ENCODE results near the gene SLC9A9.

DNA sequence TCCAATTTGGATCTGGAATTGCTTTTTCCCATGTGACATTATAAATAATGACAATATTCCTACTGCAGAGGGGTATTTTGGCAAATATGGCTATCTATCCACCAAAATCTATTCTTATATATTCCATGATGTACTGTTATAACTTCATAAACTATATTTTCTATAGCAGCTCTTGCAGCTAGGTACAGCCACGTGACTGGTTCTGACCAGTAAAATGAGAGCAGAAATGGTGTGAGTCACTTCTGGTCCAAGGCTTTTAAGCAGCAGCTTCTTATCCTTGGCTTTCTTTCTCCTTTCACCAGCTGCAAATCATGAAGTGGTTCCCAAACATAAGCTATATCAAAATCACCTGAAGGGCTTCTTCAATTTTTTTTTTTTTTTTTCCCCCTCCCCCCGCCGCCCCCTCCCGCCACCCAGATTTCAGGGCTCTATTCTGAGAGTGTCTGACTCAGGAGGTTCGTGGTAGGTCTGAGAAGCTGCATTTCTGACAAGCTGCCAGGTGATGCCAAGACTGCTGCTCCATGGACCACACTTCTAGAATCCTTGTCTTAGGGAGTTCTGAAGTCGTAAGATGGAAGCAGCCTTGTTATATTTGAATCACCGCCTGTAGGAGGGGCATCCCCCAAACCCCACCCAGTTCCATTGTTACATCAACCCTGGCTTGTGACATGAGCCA is 371.2 kb downstream of the SLC9A9 start:
- TF ChIP-seq, protein P1, sequence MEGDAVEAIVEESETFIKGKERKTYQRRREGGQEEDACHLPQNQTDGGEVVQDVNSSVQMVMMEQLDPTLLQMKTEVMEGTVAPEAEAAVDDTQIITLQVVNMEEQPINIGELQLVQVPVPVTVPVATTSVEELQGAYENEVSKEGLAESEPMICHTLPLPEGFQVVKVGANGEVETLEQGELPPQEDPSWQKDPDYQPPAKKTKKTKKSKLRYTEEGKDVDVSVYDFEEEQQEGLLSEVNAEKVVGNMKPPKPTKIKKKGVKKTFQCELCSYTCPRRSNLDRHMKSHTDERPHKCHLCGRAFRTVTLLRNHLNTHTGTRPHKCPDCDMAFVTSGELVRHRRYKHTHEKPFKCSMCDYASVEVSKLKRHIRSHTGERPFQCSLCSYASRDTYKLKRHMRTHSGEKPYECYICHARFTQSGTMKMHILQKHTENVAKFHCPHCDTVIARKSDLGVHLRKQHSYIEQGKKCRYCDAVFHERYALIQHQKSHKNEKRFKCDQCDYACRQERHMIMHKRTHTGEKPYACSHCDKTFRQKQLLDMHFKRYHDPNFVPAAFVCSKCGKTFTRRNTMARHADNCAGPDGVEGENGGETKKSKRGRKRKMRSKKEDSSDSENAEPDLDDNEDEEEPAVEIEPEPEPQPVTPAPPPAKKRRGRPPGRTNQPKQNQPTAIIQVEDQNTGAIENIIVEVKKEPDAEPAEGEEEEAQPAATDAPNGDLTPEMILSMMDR (IDR thresholded peaks at IDR 0.05; ENCODE audit: low read depth, low read length, missing input control): no peak
- TF ChIP-seq FOXA1 (IDR thresholded peaks at IDR 0.05) (no peak), ATF3 (IDR thresholded peaks at IDR 0.05) (no peak), RAD21 (IDR thresholded peaks at IDR 0.05) (no peak), REST (IDR thresholded peaks at IDR 0.05) (no peak), EGR1 (IDR thresholded peaks at IDR 0.05; ENCODE audit: low read depth in 2 of 2) (no peak), TAF1 (conservative IDR thresholded peaks at IDR 0.05) (no peak), YY1 (IDR thresholded peaks at IDR 0.05) (no peak)
- TF ChIP-seq, protein P2, sequence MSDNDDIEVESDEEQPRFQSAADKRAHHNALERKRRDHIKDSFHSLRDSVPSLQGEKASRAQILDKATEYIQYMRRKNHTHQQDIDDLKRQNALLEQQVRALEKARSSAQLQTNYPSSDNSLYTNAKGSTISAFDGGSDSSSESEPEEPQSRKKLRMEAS (IDR thresholded peaks at IDR 0.05): no peak
